IMR-90 (cell line): ENCODE measurements around the gene MRC2.

Experiments used
- CHD1 ChIP-seq: IDR thresholded peaks from 2 replicates; pipeline ENCODE4 v1.6.1; 2012; ENCODE audit warnings: low read depth, low read length, improper control_type of control experiment
- CTCF ChIP-seq: conservative IDR thresholded peaks from 2 replicates; pipeline ENCODE4 v1.5.1; 2012; ENCODE audit warnings: mild to moderate bottlenecking, low read depth, low read length, improper control_type of control experiment
- ELK1 ChIP-seq: fragments of 150-350 bp; IDR thresholded peaks from 2 replicates; pipeline ENCODE4 v1.6.1; 2016; ENCODE audit warnings: low read depth, mild to moderate bottlenecking, low read length, moderate library complexity, borderline replicate concordance
- FOS ChIP-seq: fragments of 150-350 bp; IDR thresholded peaks from 2 replicates; pipeline ENCODE4 v1.6.1; 2016; ENCODE audit warnings: low read depth, low read length
- MAZ ChIP-seq: IDR thresholded peaks from 2 replicates; pipeline ENCODE4 v1.6.1; 2012; ENCODE audit warnings: low read depth, mild to moderate bottlenecking, low read length, improper control_type of control experiment, moderate library complexity, borderline replicate concordance
- NFE2L2 ChIP-seq: fragments of 150-350 bp; IDR thresholded peaks from 2 replicates; pipeline ENCODE4 v1.6.1; 2016; ENCODE audit warnings: low read depth, mild to moderate bottlenecking, low read length
- POLR2A ChIP-seq: IDR thresholded peaks from 2 replicates; pipeline ENCODE4 v1.6.1; 2012; ENCODE audit warnings: mild to moderate bottlenecking, low read depth, low read length
- RAD21 ChIP-seq: IDR thresholded peaks from 2 replicates; pipeline ENCODE4 v1.6.1; 2012; ENCODE audit warnings: low read length, improper control_type of control experiment
- USF2 ChIP-seq: fragments of 150-350 bp; IDR thresholded peaks from 2 replicates; pipeline ENCODE4 v1.6.1; 2017; ENCODE audit warnings: mild to moderate bottlenecking, antibody characterized with exemption, low read length, low read depth

GRCh38 chr17:62626719-62627218 is 701 bp upstream of the MRC2 start:
- TF ChIP-seq RAD21 (no peak), CTCF (no peak), FOS (no peak; the same call in 1 of the 2 replicates), ELK1 (no peak), MAZ (no peak), POLR2A (no peak), USF2 (no peak), CHD1 (no peak), NFE2L2 (no peak)
